Prostate gland (tissue), 2 donors: ENCODE data around the gene MRM2.

Experiments used
- CTCF ChIP-seq, 4 experiments: fragments of 200-600 bp in 2 of 4; fragments of 450-650 bp in 2 of 4; sonication (generic) in 2 of 4; IDR thresholded peaks; 1 replicate in 3 of 4; 2 replicates in 1 of 4; pipeline ENCODE4 v1.5.1; 2016 to 2019; ENCODE audit warnings: antibody characterized with exemption in 4 of 4, mild to moderate bottlenecking in 2 of 4, moderate library complexity in 2 of 4
- POLR2A ChIP-seq: fragments of 450-650 bp; IDR thresholded peaks from one replicate; pipeline ENCODE4 v1.6.1; 2016; ENCODE audit warnings: antibody characterized with exemption, mild to moderate bottlenecking
- POLR2AphosphoS5 ChIP-seq: sonication (generic); formaldehyde crosslinking; IDR thresholded peaks from one replicate; pipeline ENCODE4 v1.6.1; 2017; ENCODE audit warnings: antibody characterized with exemption

- no peak for TF ChIP-seq CTCF (IDR thresholded peaks at IDR 0.05)
- no peak for TF ChIP-seq POLR2AphosphoS5
- no peak for TF ChIP-seq POLR2A
Measured at GRCh38 chr7:2211926-2212325, 30.1 kb downstream of the MRM2 start.
